SU-DHL-6 (cell line): ENCODE results near the gene RRP1B.

Source experiments
- H2AFZ ChIP-seq: fragments of 200-600 bp; sonication (generic); 2 replicates; pipeline ENCODE4 v1.6.1; 2014; ENCODE audit warnings: low read depth, mild to moderate bottlenecking, moderate library complexity, mixed read lengths, antibody characterized with exemption, low read length; ENCODE audit not compliant: severe bottlenecking
- H3F3A ChIP-seq: fragments of 200-600 bp; shearing (Covaris generic); 2 replicates; pipeline ENCODE4 v1.6.0; 2016; ENCODE audit warnings: antibody characterized with exemption, mild to moderate bottlenecking; ENCODE audit not compliant: insufficient read depth
- H3K27ac ChIP-seq: fragments of 200-600 bp; sonication (generic); 2 replicates; pipeline ENCODE4 v1.5.1; 2016; ENCODE audit warnings: low read depth, mild to moderate bottlenecking, low read length, moderate library complexity, mixed read lengths
- H3K27me3 ChIP-seq: fragments of 200-600 bp; sonication (generic), shearing (Covaris generic); 2 replicates; pipeline ENCODE4 v1.6.0; 2014; ENCODE audit warnings: mild to moderate bottlenecking, low read length
- H3K36me3 ChIP-seq: fragments of 200-600 bp; sonication (generic); 2 replicates; pipeline ENCODE4 v1.6.1; 2014; ENCODE audit warnings: mild to moderate bottlenecking, low read length, mixed read lengths
- H3K4me2 ChIP-seq: fragments of 300-600, 200-600 bp; shearing (Covaris generic), sonication (generic); 2 replicates; pipeline ENCODE4 v1.6.0; 2014; ENCODE audit warnings: low read length, low read depth, mild to moderate bottlenecking; ENCODE audit not compliant: poor library complexity, severe bottlenecking
- H3K4me3 ChIP-seq: fragments of 200-600 bp; sonication (generic); 2 replicates; pipeline ENCODE4 v1.5.1; 2014; ENCODE audit warnings: antibody characterized with exemption, low read length, mild to moderate bottlenecking, mixed read lengths; ENCODE audit not compliant: insufficient read depth, poor library complexity, severe bottlenecking
- H3K79me2 ChIP-seq: fragments of 200-600 bp; sonication (generic); 2 replicates; pipeline ENCODE4 v1.6.1; 2014; ENCODE audit warnings: mild to moderate bottlenecking, low read length, moderate library complexity; ENCODE audit not compliant: insufficient read depth
- H3K9ac ChIP-seq: fragments of 200-600 bp; sonication (generic); 2 replicates; pipeline ENCODE4 v1.7.0; 2014; ENCODE audit warnings: mild to moderate bottlenecking, low read length
- H3K9me2 ChIP-seq: fragments of 200-600 bp; sonication (generic); replicated peaks from 2 replicates; pipeline ENCODE4 v1.6.1; 2014; ENCODE audit warnings: low read length; ENCODE audit not compliant: insufficient read depth
- H3K9me3 ChIP-seq: fragments of 200-600 bp; sonication (generic); 2 replicates; pipeline ENCODE4 v1.6.1; 2014; ENCODE audit warnings: low read length, mixed read lengths; ENCODE audit not compliant: insufficient read depth
- H4K20me1 ChIP-seq: fragments of 200-600 bp; sonication (generic); 2 replicates; pipeline ENCODE4 v1.6.1; 2014; ENCODE audit warnings: low read depth, mild to moderate bottlenecking, antibody characterized with exemption, low read length, moderate library complexity, mixed read lengths
- EZH2phosphoT487 ChIP-seq: fragments of 200-600 bp; sonication (generic), shearing (Covaris generic); conservative IDR thresholded peaks from 2 replicates; pipeline ENCODE4 v1.6.1; 2018; ENCODE audit warnings: mild to moderate bottlenecking, antibody characterized with exemption, low read length, moderate library complexity, mixed read lengths
- TF ChIP-seq, protein P1 (sequence below): fragments of 200-600 bp; sonication (generic); IDR thresholded peaks from one replicate; pipeline ENCODE4 v1.5.1; 2017; ENCODE audit warnings: antibody characterized with exemption, mild to moderate bottlenecking, low read length, moderate library complexity; ENCODE audit not compliant: insufficient read depth, poor library complexity, severe bottlenecking

RRP1B gene

DNA sequence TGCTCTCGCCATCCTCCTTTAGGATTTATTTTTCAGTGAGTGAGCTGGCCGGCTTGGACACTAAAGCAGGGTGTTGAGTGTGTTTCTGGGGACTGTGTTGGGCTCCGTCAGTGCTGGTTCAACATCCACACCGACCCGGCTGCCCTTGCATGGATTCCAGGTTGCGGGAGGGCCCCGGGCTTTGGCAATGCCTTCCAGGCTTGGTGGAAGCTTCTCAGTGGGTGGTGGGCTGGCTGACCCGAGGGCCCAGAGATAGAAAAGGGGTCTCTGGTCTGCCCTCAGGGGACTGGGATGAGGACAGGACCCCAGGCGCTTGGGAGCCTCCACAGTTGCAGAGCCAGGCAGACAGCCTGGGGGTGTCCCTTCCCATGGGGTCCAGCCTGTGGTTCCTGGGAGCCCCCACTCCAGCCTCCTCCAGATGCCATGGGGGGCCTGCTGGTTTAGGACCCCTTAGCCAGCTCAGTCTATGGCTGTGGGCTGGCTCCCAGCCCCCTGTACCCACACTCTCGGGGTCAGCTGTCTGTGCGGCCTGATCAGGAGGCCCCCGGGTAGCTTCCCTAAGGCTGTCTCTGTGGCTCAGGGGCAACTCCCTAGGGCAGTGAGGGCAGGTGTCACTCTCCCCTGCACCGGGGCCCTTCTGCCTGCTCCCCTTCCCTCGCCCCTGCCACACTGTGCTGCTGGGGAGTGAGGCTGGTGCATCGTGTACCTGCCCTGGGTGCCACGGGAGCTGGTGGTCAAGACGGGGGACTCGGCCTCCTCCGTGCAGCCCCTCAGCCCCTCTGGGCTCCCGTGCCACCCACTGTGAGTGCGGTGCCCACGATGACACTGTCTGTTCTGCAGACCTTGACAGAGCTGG is 76.1 kb downstream of the RRP1B start:
- Histone ChIP-seq H3K27ac (no peak overlapping the region), H3K9me3 (no peaks in the 10 kb centered on the region), H3K27me3 (no peaks in the 10 kb centered on the region), H3K79me2 (no peaks in the 10 kb centered on the region), H3K9ac (no peak overlapping the region), H3K4me2 (no peak overlapping the region), H3F3A (no peaks in the 10 kb centered on the region), H3K9me2 (no peaks in the 10 kb centered on the region), H3K36me3 (no peaks in the 10 kb centered on the region), H4K20me1 (no peaks in the 10 kb centered on the region), H2AFZ (no peak overlapping the region), H3K4me3 (no peak overlapping the region)
- TF ChIP-seq, protein P1, sequence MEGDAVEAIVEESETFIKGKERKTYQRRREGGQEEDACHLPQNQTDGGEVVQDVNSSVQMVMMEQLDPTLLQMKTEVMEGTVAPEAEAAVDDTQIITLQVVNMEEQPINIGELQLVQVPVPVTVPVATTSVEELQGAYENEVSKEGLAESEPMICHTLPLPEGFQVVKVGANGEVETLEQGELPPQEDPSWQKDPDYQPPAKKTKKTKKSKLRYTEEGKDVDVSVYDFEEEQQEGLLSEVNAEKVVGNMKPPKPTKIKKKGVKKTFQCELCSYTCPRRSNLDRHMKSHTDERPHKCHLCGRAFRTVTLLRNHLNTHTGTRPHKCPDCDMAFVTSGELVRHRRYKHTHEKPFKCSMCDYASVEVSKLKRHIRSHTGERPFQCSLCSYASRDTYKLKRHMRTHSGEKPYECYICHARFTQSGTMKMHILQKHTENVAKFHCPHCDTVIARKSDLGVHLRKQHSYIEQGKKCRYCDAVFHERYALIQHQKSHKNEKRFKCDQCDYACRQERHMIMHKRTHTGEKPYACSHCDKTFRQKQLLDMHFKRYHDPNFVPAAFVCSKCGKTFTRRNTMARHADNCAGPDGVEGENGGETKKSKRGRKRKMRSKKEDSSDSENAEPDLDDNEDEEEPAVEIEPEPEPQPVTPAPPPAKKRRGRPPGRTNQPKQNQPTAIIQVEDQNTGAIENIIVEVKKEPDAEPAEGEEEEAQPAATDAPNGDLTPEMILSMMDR, result no peak
- no peak for TF ChIP-seq EZH2phosphoT487

GRCh38 chr21:43736224-43736883 is 77.0 kb downstream of the RRP1B start:
- TF ChIP-seq EZH2phosphoT487, result no peak
- TF ChIP-seq, protein P1, result no peak
- no peaks in the 10 kb centered on the region for H3K9me2 ChIP-seq
- no peaks in the 10 kb centered on the region for H3K27me3 ChIP-seq
- H3K36me3 ChIP-seq, result no peaks in the 10 kb centered on the region
- H3K9me3 ChIP-seq, result no peaks in the 10 kb centered on the region
- H4K20me1 ChIP-seq, result no peaks in the 10 kb centered on the region
- H3K79me2 ChIP-seq, result no peaks in the 10 kb centered on the region
- H3K4me3 ChIP-seq, result no peak overlapping the region
- H3K4me2 ChIP-seq, result no peak overlapping the region
- H3K27ac ChIP-seq, result no peak overlapping the region
- no peak overlapping the region for H2AFZ ChIP-seq
- no peaks in the 10 kb centered on the region for H3F3A ChIP-seq
- H3K9ac ChIP-seq, result no peak overlapping the region

- no peaks in the 10 kb centered on the region for H3K9me2 ChIP-seq
- H3K27me3 ChIP-seq, result no peaks in the 10 kb centered on the region
- TF ChIP-seq EZH2phosphoT487, result no peak
- TF ChIP-seq, protein P1, result no peak
- no peak overlapping the region for H3K4me2 ChIP-seq
- H3K9ac ChIP-seq, result no peak overlapping the region
- no peak overlapping the region for H3K27ac ChIP-seq
- no peaks in the 10 kb centered on the region for H3K9me3 ChIP-seq
- no peaks in the 10 kb centered on the region for H3F3A ChIP-seq
- H3K79me2 ChIP-seq, result no peaks in the 10 kb centered on the region
- no peaks in the 10 kb centered on the region for H3K36me3 ChIP-seq
- no peak overlapping the region for H3K4me3 ChIP-seq
- H4K20me1 ChIP-seq, result no peaks in the 10 kb centered on the region
- H2AFZ ChIP-seq, result no peak overlapping the region
Measured at GRCh38 chr21:43737158-43737950, 78.0 kb downstream of the RRP1B start.
